Inflammatory macrophage treated with lipopolysaccharide for 1 hour (primary cell): Measurements from ENCODE around the gene ARHGAP33.
A peak's percentile ranks its signal among the peaks of the same experiment; 100 is the strongest.
"Not testable (repeated sequence)": the region's sequence is repeated elsewhere in the genome, so short reads cannot be mapped to it uniquely, and the experiment has no call there.

Experiments used
- DNase-seq, 2 donors: peaks; one replicate each; pipeline ENCODE4 v3.0.0-alpha.2; 2020 to 2022

ARHGAP33 gene

DNA sequence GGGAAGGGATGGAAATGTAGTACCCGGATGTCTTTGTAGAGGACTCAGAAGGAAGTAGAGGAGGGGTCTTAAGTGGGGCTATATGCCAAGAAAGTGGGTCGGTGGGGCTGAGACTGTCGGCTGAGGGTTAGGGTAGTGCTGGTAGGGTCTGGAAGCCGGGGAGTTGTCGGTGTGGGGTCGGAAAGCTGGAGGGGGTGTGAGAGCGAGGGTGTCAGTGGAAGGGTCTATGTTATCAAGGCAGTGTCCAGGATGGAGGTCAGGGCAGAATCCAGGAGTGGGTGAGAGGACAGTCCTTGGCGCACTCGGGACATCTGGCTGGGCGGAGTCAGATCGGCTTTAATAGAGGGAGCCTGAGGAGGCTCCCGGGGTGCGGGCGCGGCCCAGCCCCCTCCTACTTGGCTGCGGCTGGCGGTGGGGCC lies 20.2 kb upstream of the ARHGAP33 start:
- no peak for DNase-seq

DNA sequence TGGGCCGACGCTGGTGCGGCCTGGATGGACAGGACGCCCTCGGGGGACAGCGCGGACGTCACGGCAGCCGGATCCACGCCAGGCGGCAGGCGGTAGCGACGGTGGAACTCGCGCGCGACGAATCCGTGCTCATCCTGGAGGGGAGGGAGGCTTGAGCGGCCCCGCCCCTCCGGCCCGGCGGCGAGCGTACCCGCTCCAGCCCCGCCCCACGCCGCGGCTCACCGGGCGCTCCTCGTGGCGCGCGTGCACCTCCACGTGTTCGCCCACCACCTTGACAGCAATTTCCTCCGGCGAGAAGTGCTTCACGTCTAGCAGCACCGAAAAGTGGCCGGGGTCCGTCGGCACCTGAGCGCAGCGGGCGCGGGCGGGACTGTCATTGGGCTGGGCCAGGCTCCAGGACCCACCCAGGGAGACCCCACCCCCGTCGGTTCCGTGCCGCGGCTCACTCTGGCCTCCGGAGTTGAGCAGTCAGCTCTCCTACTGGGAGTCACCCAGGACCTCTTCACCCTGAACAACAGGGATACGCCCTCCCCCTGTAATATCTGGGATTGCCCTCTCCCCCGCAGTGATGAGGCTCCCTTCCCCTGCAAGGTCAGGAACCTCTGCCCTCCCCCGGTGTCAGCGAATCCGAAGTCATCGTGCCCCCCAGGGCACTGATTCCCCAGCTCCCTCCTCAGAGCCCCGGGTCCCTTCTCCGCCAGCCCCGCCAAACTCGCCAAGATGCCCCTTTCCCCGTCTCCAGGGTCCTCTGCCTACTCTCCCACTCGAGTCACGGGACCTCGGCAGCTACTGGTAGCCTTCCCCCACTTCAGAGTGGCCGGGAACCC lies 19.6 kb upstream of the ARHGAP33 start:
- DNase-seq: no peak

DNA sequence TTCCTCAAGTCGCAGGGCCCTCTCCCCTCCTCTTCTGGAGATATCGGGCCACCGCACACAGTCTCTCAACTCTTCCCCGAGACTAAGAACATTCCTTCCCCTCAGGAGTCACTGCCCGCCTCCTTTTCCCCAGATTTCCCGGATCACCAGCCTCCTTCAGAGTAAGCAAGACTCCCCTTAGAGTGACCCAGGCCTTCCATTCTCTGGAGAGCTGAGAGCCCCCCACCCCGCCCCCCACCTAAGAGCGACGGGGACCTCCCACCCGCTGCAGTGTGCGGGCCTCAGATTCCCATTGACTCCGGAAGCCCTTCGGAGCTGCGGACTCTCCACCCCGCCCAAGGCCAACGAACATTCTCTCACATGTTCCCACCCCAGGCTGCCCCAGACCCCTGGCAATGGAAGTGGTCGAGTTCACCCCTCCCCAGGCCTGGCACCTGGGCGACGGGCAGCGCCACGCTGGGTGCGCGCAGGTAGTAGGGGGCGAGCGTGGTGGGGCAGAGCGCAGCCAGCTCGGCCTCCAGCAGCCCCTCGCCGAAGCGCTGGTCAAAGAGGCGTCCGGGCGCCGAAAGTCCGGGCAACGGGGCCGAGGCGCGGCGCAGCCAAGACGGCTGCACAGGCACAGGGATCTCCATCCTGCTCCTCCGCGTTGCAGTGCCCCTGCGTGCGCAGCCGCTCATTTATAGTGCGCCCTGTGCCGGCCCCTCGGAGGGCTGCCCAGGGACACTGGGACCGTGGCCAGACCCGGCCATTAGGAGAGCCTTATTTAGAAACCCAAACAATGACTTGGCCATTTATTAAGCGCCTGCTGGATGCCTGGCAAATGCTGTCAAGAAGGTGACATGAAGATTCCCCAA lies 18.8 kb upstream of the ARHGAP33 start, which contains the start of gene HSPB6:
HSPB6 (minus strand) TSS at position 653 of the 854 bp plus-strand sequence; CDS start at position 632, 21 bp downstream.
- no peak for DNase-seq

DNA sequence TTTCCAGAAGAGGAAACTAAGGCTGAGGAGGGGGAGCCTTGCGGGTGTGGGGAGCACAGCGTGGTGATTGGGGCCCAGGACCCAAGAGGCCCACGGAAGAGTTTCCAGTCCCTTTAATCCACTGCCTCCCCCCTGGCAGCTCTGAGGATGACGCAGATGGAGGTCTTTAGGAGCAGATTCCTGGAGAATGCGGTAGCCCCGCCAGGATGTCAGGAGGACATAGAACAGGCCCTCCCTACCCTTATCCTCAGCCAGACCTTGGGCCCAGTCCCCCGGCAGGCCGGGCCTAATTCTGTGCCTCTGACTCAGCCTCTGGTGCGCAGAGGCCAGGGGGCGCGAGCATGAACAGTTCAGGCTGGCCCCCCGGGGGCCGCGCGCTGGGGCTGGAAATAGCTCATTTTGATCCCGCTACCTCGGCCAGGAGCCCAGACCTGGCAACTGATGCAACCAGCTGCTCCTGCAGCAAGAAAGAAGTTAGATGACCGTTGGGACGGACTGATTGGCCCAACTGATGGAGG lies 18.1 kb upstream of the ARHGAP33 start:
- no peak for DNase-seq

DNA sequence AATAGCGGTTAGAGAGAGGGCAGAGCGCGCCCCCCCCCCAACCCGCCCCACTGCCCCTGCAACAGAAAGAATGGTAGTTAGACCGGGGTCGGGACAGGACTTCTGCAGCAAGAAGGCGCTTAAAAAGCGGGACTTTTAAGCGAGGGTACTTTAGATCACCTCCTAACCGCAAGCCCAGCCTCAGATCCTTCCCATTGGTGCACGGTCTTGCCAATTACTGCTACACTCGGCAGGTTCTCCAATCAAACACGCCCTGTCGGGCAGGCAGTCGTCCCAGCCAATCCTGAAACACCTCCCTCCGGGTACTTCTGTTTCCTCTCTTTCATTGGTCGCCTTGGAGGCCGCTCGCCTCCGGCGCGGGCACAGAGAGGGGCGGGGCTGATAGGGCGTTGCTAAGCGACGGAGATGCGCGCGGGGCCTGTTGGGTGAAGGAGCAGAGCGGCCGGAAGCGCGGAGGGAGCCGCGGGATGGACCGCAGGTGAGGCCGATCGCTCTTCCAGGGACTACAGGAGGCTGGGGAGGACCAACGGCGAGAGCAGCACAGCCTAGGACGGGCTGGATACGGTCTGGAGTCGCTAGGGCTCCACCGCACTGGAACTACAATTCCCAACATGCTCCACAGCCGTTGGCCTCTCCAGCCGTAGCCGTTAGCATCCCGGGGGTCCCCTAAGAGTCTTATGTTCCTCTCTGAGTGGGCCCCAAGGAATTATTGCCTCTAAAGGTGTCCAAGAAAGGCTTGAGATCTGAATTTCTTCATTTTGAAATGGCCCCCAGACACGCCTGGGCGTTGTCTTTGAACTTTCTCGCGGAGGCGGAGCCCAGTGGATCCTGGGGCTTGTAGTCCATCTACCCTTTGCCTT lies 17.4 kb upstream of the ARHGAP33 start, which contains the start of gene PROSER3:
PROSER3 (plus strand) TSS at position 428 of the 860 bp plus-strand sequence; CDS start at position 468, 40 bp downstream.
- DNase-seq: peak; percentile 99

DNA sequence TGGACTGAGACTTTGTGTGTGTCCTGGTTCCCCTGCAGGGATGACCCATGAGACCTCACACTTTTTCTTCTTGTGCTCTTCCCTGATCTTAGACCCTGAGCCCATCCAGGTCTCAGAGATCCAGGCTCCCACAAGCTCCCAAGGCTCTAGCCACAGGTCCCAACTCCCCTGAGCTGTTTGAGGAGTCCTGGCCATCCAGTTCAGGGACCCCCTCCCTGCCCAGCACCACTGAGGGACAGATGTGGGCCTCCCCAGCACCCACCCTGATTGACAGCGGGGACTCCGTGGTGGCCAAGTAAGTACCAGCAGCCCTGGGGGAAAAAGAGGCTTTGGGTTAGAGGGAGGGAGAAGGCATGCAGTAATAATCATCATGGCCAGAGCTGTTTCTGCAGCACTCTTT lies 15.7 kb upstream of the ARHGAP33 start:
- DNase-seq: no peak

DNA sequence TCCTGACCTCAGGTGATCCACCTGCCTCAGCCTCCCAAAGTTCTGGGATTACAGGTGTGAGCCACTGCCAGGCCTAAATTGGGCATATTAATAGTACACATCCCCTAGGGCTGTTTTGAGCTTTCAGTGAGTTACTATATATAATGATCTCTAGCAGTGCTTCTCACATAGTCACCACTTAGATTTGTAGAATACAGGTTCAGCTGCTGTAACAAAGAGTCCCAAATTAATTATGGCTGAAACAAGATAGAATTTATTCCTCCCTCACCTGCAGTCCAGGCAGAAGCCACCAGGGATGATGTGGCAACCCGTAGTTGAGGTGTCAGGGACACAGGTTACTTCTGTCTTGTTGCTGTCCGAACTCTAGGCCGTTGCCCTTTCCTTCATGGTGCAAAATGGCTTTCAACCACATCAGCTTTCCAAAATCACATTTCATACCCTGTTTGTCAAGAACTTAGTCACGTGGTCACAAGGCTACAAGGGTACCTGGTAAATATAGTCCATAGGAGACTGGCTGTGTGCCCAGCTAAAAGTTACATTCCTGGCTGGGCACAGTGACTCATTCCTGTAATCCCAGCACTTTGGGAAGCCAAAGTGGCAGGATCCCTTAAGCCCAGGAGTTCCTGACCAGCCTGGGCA lies 14.5 kb upstream of the ARHGAP33 start:
- DNase-seq: no peak

DNA sequence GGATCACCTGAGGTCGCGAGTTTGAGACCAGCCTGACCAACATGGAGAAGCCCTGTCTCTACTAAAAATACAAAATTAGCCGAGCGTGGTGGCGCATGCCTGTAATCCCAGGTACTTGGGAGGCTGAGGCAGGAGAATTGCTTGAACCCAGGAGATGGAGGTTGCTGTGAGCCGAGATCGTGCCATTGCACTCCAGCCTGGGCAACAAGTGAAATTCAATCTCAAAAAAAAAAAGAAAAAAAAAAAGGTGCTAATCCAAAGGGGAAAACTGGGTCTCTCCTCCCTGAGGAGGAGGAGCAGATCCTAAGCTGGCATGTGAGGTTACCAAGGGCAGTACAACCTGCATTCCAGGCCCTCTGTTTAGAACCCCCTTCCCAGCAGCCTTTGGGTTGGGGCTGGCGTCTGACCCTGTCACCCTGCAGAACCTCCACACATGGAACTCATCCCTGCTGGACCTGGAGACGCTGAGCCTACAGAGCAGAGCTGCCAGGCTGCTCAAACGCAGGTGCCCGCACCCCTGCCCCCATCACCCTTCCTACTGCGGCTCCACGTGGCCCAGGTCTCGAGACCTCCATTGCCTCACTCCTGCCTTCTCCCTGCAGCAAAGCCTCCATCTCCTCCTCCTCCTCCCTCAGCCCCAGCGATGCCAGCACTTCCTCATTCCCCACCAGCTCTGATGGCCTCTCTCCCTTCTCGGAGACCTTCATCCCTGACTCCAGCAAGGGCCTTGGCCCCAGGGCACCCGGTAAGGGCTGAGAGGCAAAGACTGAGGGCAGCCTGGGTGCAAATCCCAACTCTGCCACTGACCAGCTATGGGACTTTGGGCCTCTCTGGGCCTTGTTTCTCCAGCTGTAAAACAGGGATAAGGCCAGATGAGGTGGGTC lies 10.7 kb upstream of the ARHGAP33 start:
- no peak for DNase-seq

DNA sequence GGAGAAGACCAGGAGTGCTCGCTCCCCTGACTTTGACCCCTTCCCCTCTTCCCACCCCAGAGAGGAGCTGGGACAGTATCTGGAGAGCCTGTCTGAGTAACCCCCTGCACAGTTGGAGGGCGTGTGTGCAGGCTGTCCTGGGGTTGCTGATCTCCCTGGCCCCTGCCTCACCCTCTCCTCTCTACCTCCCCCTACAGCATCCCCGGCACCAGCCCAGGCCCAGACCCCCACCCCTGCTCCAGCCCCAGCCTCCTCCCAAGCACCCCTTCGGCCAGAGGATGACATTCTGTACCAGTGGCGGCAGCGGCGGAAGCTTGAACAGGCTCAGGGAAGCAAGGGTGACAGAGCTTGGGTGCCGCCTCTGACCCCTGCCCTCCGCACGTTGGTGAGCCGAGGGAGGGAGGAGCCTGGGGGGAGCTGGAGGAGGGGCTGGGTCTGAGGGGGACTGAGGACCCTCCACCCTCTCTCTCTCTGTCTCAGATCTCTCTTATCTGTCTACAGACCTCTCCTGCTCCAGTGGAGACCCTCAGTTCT lies 8.7 kb upstream of the ARHGAP33 start:
- DNase-seq: no peak

DNA sequence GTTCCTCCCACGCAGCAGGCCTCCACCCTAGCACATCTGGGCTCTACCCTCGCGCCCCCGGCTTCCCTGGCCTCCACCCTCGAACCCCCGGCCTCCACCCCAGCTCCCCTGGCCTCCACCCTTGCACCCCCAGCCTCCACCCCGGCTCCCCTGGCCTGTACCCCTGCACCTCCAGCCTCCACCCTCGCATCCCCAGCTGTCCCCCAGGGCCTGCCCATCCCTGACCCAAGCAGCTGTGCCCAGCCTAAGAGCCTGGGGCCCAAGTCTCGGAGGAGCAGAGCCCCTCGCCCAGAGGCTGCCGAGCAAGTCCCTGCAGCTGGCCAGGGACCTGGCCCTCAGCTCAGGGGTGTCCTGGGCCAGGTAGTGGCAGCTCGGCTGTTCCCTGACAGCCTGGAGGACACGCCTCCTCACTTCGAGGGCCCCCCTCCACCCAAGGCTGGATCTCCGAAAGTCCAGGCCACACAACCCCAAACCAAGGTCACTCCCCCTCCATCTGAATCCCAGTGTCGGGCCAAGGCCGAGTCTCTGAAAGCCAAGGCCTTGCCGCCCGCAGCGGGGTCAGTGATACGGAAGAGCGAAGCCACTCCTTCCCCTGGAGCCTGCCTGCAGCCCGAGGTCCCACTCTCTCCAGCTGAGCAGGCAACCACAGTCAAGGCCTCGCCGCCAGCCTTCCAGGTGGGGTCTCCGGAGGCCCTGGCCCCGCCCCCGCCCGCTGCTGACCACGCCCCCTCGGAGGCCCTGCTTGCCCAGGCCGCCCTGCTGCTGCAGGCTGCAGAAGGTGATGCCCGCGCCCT lies 7.9 kb upstream of the ARHGAP33 start:
- DNase-seq: no peak

DNA sequence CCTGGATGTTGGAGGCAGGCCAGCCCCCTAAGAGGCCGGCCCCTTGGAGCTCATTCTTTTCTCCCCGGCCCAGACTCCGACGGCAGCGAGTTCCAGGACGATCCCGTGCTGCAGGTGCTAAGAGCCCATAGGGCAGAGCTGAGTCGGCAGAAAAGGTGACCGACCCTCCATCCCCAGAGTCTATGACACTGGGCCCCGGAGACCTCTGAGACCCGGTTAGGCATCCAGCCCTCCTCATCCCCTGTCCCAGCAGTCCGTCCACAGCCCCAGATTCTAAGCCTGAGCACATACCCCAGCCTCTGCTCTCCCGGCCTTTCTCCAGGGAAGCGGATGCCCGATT lies 7.3 kb upstream of the ARHGAP33 start:
- no peak for DNase-seq

DNA sequence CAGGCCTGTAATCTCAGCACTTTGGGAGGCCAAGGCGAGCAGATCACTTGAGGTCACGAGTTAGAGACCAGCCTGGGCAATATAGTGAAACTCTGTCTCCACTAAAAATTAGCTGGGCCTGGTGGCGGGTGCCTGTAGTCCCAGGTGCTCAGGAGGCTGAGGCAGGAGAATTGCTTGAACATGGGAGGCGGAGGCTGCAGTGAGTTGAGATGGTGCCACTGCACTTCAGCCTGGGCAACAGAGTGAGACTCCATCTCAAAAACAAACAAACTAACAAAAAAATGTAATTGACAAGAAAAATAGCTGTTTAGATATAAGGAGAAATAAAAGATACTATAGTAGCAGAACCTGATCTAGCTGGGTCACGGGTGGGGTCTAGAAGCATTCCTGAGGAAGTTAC lies 3.0 kb upstream of the ARHGAP33 start:
- DNase-seq: not testable (repeated sequence)

DNA sequence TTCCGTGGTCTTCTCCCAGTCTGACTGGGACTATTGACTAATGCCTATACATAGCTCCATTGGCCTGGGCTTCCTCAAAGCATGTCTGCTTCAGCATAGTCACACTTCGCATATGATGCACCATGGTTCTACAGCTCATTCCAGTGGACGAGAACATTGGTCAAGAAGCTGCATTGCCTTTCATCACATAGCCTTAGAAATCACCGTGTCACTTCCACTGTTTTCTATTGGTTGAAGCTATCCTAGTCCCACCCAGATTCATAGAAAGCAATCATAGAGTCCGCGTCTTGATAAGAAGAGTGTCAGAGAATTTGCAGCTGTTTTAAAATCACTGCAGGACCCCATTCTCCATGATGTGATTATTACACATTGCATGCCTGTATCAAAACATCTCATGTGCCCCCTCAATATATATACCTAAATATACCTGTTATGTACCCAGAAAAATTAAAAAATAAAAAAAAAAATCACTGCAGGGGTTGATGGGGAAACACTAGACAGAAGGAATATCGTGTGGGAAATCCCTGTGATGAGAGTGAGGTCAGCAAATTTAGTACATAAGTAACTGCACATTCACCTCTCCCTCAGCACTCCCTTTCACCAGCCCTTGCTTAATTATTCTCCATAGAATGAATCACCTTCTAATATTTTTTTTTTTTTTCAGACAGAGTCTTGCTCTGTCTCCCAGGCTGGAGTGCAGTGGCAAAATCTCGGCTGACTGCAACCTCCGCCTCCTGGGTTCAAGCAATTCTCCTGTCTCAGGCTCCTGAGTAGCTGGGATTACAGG lies 2.2 kb upstream of the ARHGAP33 start:
- DNase-seq: peak; percentile 23 to 54

DNA sequence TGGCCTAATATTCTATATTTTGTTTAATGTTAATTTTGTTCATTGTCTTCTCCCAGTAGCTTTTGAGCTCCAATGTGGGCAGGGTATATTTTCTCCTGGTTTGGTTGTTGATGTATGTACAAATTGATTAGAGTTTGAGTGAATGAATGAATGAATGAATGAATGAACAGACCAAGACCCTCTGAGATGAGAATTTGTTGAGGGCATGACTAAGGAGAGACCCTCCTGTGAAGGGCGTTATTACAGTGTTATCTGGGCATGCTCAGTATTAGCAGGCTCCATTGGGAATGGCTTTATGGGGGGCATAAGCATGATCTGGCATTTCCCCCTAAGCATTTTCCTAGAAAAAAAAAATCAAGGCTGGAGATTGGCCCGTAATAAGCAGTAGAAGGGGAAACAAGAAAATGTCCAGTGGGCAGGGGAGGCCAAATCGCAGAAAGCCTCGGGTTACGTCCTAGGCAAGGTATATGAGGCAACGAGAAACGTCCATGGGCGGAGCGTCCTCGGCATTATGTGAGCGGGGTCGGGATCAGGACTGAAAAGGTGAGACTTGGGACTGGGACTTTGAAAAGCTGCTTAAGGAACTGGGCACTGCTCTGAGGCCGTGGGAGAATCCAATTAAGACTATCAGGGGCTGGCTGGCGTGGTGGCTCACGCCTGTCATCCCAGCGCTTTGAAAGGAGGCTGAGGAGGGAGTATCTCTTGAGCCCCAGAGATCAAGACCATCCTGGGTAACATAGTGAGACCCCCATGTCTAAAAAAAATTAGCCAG lies 904 bp upstream of the ARHGAP33 start:
- DNase-seq: no peak

DNA sequence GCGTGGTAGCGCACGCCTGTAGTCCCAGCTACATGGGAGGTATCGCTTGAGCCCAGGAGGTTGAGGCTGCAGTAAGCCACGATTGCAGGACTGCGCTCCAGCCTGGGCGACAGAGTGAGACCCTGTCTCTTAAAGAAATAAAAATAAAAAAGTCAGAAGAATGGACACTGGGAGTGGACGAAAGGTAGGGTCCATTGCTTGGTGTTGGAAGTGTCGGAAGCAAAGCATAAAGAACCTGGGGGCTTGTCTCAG lies 392 bp upstream of the ARHGAP33 start:
- no peak for DNase-seq

DNA sequence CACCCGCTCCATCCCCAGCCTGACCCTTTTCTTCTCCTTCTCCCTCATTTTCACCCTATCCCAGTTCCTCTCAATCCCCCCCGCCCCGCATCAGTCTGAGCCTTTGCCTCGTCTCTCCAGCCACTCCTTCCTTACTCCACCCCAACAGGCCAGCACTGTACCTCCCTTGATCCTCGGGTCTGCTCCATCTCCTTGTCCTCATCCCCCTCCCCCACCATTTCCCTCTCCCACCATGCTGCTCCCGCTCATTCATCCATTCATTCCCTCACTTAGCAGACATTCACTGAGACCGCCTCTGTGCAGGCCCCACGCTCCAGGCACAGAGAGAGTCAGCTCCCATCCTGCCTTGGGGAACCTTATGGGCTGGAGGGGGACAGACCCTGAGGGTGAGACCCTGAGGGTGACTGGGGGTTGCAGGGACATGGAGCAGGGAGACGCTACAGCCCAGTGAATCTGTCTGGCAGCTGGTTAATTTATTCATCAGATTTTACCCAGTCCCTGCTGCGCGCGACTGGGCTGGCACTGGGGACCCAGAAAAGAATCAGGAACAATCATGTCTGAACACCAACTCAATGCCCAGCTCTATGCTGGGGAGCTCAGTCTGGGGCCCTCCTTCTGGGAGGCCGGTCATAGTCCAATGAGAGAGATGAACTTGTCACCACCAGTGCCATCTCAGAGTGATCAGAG lies 881 bp downstream of the ARHGAP33 start:
- no peak for DNase-seq

DNA sequence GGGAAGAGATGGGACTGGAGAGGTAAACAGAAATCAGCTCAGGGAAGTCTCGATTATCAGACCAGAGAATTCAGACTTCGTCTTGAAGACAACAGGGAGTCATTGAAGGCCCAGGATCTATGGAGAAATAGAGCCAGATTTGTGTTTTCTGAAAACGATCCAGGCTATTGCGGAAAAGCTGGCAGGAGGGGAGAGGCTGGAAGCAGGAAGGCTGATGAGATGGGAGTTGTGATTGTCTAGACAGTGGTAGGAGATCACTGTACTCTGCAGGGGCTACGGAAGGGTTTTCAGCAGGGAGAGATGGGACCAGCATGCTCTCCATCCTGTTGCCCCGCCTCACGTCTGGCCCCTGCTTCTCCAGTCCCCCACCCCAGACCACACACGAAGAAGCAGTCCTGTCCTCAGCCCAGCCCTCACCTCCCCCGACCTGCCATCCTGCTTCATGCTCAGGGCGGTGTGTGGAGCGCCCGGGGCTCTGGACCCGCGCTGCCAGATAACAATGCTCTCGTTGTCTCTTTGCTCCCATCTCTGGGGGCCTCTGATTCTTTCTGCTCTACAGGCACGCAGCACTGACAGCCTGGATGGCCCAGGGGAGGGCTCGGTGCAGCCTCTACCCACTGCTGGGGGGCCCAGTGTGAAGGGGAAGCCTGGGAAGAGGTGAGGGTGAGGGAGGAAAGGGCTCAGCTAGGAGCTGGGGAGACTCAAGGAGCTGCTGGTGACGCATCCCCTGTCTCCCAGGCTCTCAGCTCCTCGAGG lies 1.9 kb downstream of the ARHGAP33 start:
- DNase-seq: no peak
